ENCODE measurements around the gene COL10A1.

Gene COL10A1

GRCh38 chr6:116120430-116120829 lies 5.5 kb downstream of the COL10A1 start:
- no peak overlapping the region for H3K27ac ChIP-seq (replicated peaks)
- DNase-seq (ENCODE audit: low read depth in 1 of 2, low spot score in 1 of 2) = no peak
- H3K4me3 ChIP-seq (replicated peaks; ENCODE audit: insufficient read depth, low read length) = no peak overlapping the region
- no peak for TF ChIP-seq GABPA (IDR thresholded peaks at IDR 0.05; ENCODE audit: low read depth)
- no peak for TF ChIP-seq SPI1 (IDR thresholded peaks at IDR 0.05; ENCODE audit: borderline replicate concordance, low read depth)
- no peak for TF ChIP-seq REST (IDR thresholded peaks at IDR 0.05; ENCODE audit: insufficient replicate concordance, low read depth)
- H3K27me3 ChIP-seq (ENCODE audit: insufficient read depth, poor library complexity, severe bottlenecking) = no peaks in the 10 kb centered on the region

GRCh38 chr6:116118608-116119007 lies 7.3 kb downstream of the COL10A1 start:
- Histone ChIP-seq H3K27me3 (ENCODE audit: insufficient read depth, poor library complexity, severe bottlenecking) (no peaks in the 10 kb centered on the region), H3K4me3 (replicated peaks; ENCODE audit: insufficient read depth, low read length) (no peak overlapping the region), H3K27ac (replicated peaks) (no peak overlapping the region)
- no peak for DNase-seq (ENCODE audit: low read depth in 1 of 2, low spot score in 1 of 2)
- no peak for TF ChIP-seq GABPA (IDR thresholded peaks at IDR 0.05; ENCODE audit: low read depth)

GRCh38 chr6:116115781-116116180 lies 10.2 kb downstream of the COL10A1 start:
- no peak for DNase-seq (ENCODE audit: low read depth in 1 of 2, low spot score in 1 of 2)
- no peak overlapping the region for H3K27ac ChIP-seq (replicated peaks)
- TF ChIP-seq POLR2AphosphoS5 (IDR thresholded peaks at IDR 0.05; ENCODE audit: low read depth) = no peak

GRCh38 chr6:116113386-116113785 lies 12.5 kb downstream of the COL10A1 start:
- Histone ChIP-seq H3K27me3 (ENCODE audit: insufficient read depth, poor library complexity, severe bottlenecking) (no peaks in the 10 kb centered on the region), H3K4me3 (replicated peaks; ENCODE audit: insufficient read depth, low read length) (no peak overlapping the region), H3K27ac (replicated peaks) (no peak overlapping the region)
- no peak for DNase-seq (ENCODE audit: low read depth in 1 of 2, low spot score in 1 of 2)
- TF ChIP-seq POLR2AphosphoS5 (IDR thresholded peaks at IDR 0.05; ENCODE audit: low read depth) (no peak), CTCF (IDR thresholded peaks at IDR 0.05; ENCODE audit: insufficient read depth, low read length) (no peak), GABPA (IDR thresholded peaks at IDR 0.05; ENCODE audit: low read depth) (no peak), SPI1 (IDR thresholded peaks at IDR 0.05; ENCODE audit: borderline replicate concordance, low read depth) (no peak), REST (IDR thresholded peaks at IDR 0.05; ENCODE audit: insufficient replicate concordance, low read depth) (no peak)

More at GRCh38 chr6:116115781-116116180, 10.2 kb downstream of the COL10A1 start:
- Histone ChIP-seq H3K27me3 (ENCODE audit: insufficient read depth, poor library complexity, severe bottlenecking) (no peaks in the 10 kb centered on the region), H3K4me3 (replicated peaks; ENCODE audit: insufficient read depth, low read length) (no peak overlapping the region)

GRCh38 chr6:116111552-116112528 lies 14.1 kb downstream of the COL10A1 start:
- no peak overlapping the region for H3K27ac ChIP-seq (replicated peaks)
- DNase-seq (ENCODE audit: low read depth in 1 of 2, low spot score in 1 of 2) = peak; percentile 31 to 47
- no peak for TF ChIP-seq REST (IDR thresholded peaks at IDR 0.05; ENCODE audit: insufficient replicate concordance, low read depth)
- TF ChIP-seq CTCF (IDR thresholded peaks at IDR 0.05; ENCODE audit: insufficient read depth, low read length) = peak; percentile 65
- TF ChIP-seq SPI1 (IDR thresholded peaks at IDR 0.05; ENCODE audit: borderline replicate concordance, low read depth) = no peak
- no peak overlapping the region for H3K4me3 ChIP-seq (replicated peaks; ENCODE audit: insufficient read depth, low read length)
- H3K27me3 ChIP-seq (ENCODE audit: insufficient read depth, poor library complexity, severe bottlenecking) = no peaks in the 10 kb centered on the region
